Astrocyte (in vitro differentiated cells and primary cell): ENCODE measurements around the gene C16orf86.

Experiments used
- CTCF ChIP-seq: IDR thresholded peaks from 2 replicates; pipeline ENCODE4 v1.5.1; 2011; ENCODE audit warnings: low read depth, mild to moderate bottlenecking, inconsistent platforms, low read length, moderate library complexity; ENCODE audit not compliant: insufficient read depth
- EZH2 ChIP-seq: IDR thresholded peaks from 2 replicates; pipeline ENCODE4 v1.6.1; 2012; ENCODE audit warnings: mild to moderate bottlenecking, low read length, inconsistent platforms; ENCODE audit not compliant: insufficient read depth

GRCh38 chr16:67661886-67662652 is 4.5 kb upstream of the C16orf86 start:
- TF ChIP-seq CTCF, result no peak
- TF ChIP-seq EZH2, result no peak
